Mucosa of descending colon (tissue), 3 donors: ENCODE results near the gene SORCS2. TPM values are rescaled to one million over a fixed set of nuclear protein-coding genes. Genes with fewer than 3 reads are reported as not detected.

Experiments
- ATAC-seq: fragments of 200-7000 bp; cut with Tn5 transposase; one replicate; pipeline ENCODE4 v1.9.1; 2020; ENCODE audit warnings: mild to moderate bottlenecking, moderate library complexity
- DNase-seq, 3 donors: peaks; one replicate each; pipeline ENCODE4 v3.0.0-alpha.2; 2020
- H3K36me3 ChIP-seq: fragments of 200-600 bp; one replicate; pipeline ENCODE4 v1.8.0; 2021; ENCODE audit warnings: low read depth, mild to moderate bottlenecking
- H3K4me1 ChIP-seq: fragments of 200-600 bp; one replicate; pipeline ENCODE4 v1.8.0; 2021; ENCODE audit warnings: low read depth, mild to moderate bottlenecking
- H3K4me3 ChIP-seq: fragments of 200-600 bp; one replicate; pipeline ENCODE4 v1.8.0; 2021; ENCODE audit warnings: mild to moderate bottlenecking
- H3K9me3 ChIP-seq: fragments of 200-600 bp; one replicate; pipeline ENCODE4 v1.8.0; 2021; ENCODE audit warnings: mild to moderate bottlenecking
- intact Hi-C, 2 donors: fragments of 100-400 bp; cut with DNase I in 1 of 2; cut with micrococcal nuclease in 1 of 2; formaldehyde crosslinking; loops; one replicate each; pipeline versions ENCODE4 v1.11.0 to v1.11.1; 2022; cut with DNase I, micrococcal nuclease
- total RNA-seq, 3 donors: library from RNA; stranded (reverse); fragmentation: NEBNext Ultra II Directional in 2 of 3; extraction: Animal tissue kit (Norgen Biotek cat#: 25700) in 2 of 3; gene quantifications; one replicate each; pipeline versions ENCODE4 v1.2.1 to v1.2.4, GENCODE V29; 2021 to 2023
- TF ChIP-seq, protein P1 (sequence below): fragments of 200-600 bp; IDR thresholded peaks from one replicate; pipeline ENCODE4 v1.8.0; 2022; ENCODE audit warnings: antibody characterized with exemption, mild to moderate bottlenecking
- donor health status: DM: no; HTN: no; CAD: no; lungs with moderate emphysema.
- donor health status: DM: no; HTN: no; CAD: no.
- donor health status: DM: no; HTN: yes; CAD: no.

Gene SORCS2
- total RNA-seq, 3 donors from 2014 or later, result 0.20 to 3.1 (median 1.5) TPM

- Histone ChIP-seq H3K36me3 (no peaks in the 10 kb centered on the region), H3K4me3 (no peak overlapping the region), H3K4me1 (no peaks in the 10 kb centered on the region), H3K9me3 (no peaks in the 10 kb centered on the region)
- TF ChIP-seq, protein P1, sequence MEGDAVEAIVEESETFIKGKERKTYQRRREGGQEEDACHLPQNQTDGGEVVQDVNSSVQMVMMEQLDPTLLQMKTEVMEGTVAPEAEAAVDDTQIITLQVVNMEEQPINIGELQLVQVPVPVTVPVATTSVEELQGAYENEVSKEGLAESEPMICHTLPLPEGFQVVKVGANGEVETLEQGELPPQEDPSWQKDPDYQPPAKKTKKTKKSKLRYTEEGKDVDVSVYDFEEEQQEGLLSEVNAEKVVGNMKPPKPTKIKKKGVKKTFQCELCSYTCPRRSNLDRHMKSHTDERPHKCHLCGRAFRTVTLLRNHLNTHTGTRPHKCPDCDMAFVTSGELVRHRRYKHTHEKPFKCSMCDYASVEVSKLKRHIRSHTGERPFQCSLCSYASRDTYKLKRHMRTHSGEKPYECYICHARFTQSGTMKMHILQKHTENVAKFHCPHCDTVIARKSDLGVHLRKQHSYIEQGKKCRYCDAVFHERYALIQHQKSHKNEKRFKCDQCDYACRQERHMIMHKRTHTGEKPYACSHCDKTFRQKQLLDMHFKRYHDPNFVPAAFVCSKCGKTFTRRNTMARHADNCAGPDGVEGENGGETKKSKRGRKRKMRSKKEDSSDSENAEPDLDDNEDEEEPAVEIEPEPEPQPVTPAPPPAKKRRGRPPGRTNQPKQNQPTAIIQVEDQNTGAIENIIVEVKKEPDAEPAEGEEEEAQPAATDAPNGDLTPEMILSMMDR, result no peak
- ATAC-seq, result no peak
- intact Hi-C loops, result no loop called here
- DNase-seq, result no peak
Measured at GRCh38 chr4:7153711-7154110, 38.6 kb upstream of the SORCS2 start.

DNA sequence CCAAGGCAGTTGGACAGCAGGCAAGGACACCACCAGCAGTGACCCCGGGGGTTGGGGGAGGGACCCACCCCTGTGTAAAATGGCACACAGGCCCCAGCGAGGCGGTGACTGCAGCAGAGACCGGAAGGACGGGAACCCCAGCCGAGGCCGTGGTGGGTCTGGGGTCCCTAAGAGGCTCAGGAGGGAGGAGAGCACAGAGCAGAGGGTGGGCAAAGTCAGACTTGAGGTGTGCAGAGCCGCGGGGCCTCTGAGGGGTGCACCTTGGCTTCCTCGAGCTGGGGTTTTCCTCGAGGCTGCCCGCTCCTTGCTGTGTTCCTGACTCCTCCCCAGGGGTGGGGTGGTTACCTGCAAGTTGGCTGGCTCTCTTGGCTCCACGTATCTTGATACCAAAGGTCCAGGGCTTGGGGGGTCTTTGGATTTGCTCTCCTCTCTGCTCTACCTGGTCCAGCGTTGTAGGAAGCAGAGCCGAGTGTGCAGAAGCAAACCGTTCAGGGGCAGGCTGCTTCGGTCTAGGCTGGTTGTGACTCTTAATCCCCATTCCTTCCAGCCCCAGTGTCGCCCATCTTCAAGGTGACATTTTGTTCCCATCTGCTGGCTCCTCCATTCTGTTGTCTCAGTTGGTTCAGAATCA, 37.9 kb upstream of the SORCS2 start:
- ATAC-seq, result no peak
- no peak for DNase-seq
- H3K4me3 ChIP-seq, result no peak overlapping the region
- peaks cover under 1% of the 10 kb centered on the region for H3K4me1 ChIP-seq
- intact Hi-C loops, result no loop called here
- TF ChIP-seq, protein P1, result no peak
- no peaks in the 10 kb centered on the region for H3K36me3 ChIP-seq
- no peaks in the 10 kb centered on the region for H3K9me3 ChIP-seq

DNA sequence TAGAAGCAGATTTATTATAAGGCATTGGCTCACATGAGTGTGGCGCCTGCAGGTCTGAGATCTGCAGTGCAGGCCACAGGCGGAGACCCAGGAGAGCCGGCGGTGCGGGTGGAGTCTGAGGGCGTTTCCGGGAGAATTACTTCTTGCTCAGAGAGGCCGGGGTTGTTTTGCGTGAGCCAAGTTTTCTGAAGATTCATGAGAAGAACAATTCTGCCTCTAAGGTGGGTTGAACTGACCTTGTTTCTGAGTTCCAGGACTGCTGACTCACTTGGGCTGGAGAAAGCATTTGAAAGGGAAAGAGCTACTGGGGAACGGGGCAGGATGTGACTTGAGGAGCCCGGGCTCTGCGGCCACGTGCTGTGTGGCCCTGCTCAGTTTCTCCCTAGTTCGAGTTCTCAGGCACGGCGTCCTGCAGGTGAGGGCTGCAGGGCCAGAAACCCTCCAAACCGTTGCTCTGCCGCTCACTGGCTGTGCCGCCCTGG, 36.7 kb upstream of the SORCS2 start:
- no peak overlapping the region for H3K4me3 ChIP-seq
- no peaks in the 10 kb centered on the region for H3K9me3 ChIP-seq
- ATAC-seq (peak; percentile 54), DNase-seq (peak in 1 of 3 donors; percentile 51)
- H3K36me3 ChIP-seq, result no peaks in the 10 kb centered on the region
- intact Hi-C loops, result no loop called here
- peaks cover 7% of the 10 kb centered on the region for H3K4me1 ChIP-seq
- TF ChIP-seq, protein P1, result no peak

GRCh38 chr4:7156328-7156727, 36.0 kb upstream of the SORCS2 start:
- Histone ChIP-seq H3K9me3 (no peaks in the 10 kb centered on the region), H3K36me3 (no peaks in the 10 kb centered on the region), H3K4me1 (peaks cover 7% of the 10 kb centered on the region), H3K4me3 (no peak overlapping the region)
- ATAC-seq (no peak), DNase-seq (no peak)
- intact Hi-C loops, result no loop called here
- TF ChIP-seq, protein P1, result no peak

DNA sequence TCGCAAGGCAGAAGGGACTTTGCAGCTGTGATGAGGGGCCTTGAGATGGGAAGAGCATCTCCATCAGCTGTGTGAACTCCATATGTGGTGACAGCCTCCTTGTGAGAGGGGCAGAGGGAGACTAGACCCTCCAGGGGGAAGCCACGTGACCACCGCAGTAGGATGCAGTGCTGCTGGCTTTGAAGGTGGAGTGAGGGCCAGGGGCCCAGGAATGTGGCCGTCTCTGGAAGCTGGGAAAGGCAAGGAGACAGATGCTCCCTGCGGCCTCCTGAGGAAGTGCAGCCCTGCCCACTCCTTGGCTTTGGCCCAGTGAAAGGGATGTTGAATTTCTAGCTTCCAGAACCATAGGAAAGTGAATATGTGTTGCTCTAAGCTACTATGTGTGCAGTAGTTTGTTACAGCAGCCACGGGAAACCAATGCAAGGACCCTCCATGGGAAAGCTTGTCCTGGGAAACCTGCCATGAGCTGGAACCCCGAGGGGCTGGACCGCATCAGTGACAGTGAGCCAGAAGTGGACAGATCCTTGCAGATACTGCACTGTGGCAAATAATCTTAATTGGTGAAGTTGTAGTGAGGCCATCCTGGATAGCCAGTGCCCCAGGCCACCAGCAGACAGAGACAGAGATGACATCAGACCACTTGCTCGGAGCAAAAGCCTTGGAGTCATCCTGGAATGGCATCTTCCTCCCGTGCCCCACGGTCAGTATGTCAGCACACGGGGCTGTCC, 35.4 kb upstream of the SORCS2 start:
- ATAC-seq (peak; percentile 18), DNase-seq (no peak)
- TF ChIP-seq, protein P1, result no peak

More for the DNA sequence above, 35.4 kb upstream of the SORCS2 start:
- Histone ChIP-seq H3K9me3 (no peaks in the 10 kb centered on the region), H3K4me3 (no peak overlapping the region), H3K36me3 (no peaks in the 10 kb centered on the region), H3K4me1 (peaks cover 7% of the 10 kb centered on the region)
- intact Hi-C loops, result no loop called here
